PC-3 (cell line): ENCODE data around the gene C9. TPM values are rescaled to one million over a fixed set of nuclear protein-coding genes. Genes with fewer than 3 reads are reported as not detected.
"Not testable (repeated sequence)": the region's sequence is repeated elsewhere in the genome, so short reads cannot be mapped to it uniquely, and the experiment has no call there.

ENCODE experiments used
- ATAC-seq: fragments of 200-7000 bp; cut with Tn5 transposase; 2 replicates; pipeline ENCODE4 v1.9.1; 2020; ENCODE audit warnings: mild to moderate bottlenecking, moderate library complexity
- BruUV-seq: library from RNA; stranded (reverse); fragments of 400-500 nt; replicated peaks from 2 replicates; lab custom pipeline; 2021; lab: Mats Ljungman, UMichigan
- CTCF ChIA-PET: fragments of 300-600 bp; sonication (Branson Sonifier 250); formaldehyde crosslinking; loops from one replicate; lab custom pipeline; 2022; ENCODE audit warnings: antibody characterized with exemption; lab: Charles Lee
- POLR2A ChIA-PET: fragments of 300-600 bp; sonication (Branson Sonifier 250); formaldehyde crosslinking; loops from one replicate; lab custom pipeline; 2022; ENCODE audit warnings: antibody characterized with exemption; ENCODE audit not compliant: unreplicated experiment; lab: Charles Lee
- DNase-seq: peaks from one replicate; pipeline ENCODE4 v3.0.0-alpha.2; 2015
- H2AFZ ChIP-seq: fragments of 300-600 bp; sonication (generic); 2 replicates; pipeline ENCODE4 v1.6.0; 2016; ENCODE audit warnings: antibody characterized with exemption, low read length
- H3F3A ChIP-seq: fragments of 300-600 bp; sonication (generic); one replicate; pipeline ENCODE4 v1.6.0; 2017; ENCODE audit warnings: antibody characterized with exemption, low read length, control low read depth, mild to moderate bottlenecking; ENCODE audit not compliant: unreplicated experiment
- H3K27ac ChIP-seq: fragments of 300-600 bp; sonication (generic); 2 replicates; pipeline ENCODE4 v1.5.1; 2016; ENCODE audit warnings: mild to moderate bottlenecking, low read length
- H3K27me3 ChIP-seq: fragments of 300-600 bp; sonication (generic); 2 replicates; pipeline ENCODE4 v1.6.1; 2016; ENCODE audit warnings: low read length, mixed read lengths
- H3K36me3 ChIP-seq: fragments of 300-600 bp; sonication (generic); 2 replicates; pipeline ENCODE4 v1.6.1; 2016; ENCODE audit warnings: low read depth, mixed run types, low read length, mixed read lengths
- H3K4me1 ChIP-seq: fragments of 300-600 bp; sonication (generic); 2 replicates; pipeline ENCODE4 v1.5.1; 2016; ENCODE audit warnings: low read length; ENCODE audit not compliant: insufficient read depth
- H3K4me2 ChIP-seq: fragments of 300-600 bp; sonication (generic); 2 replicates; pipeline ENCODE4 v1.6.0; 2016; ENCODE audit warnings: low read length
- H3K4me3 ChIP-seq: fragments of 300-600 bp; sonication (generic); 2 replicates; pipeline ENCODE4 v1.5.1; 2016; ENCODE audit warnings: mild to moderate bottlenecking, low read length, mixed read lengths
- H3K79me2 ChIP-seq: fragments of 300-600 bp; sonication (generic); 2 replicates; pipeline ENCODE4 v1.6.1; 2017; ENCODE audit warnings: low read length, mixed read lengths
- H3K9ac ChIP-seq: fragments of 300-600 bp; sonication (generic); 2 replicates; pipeline ENCODE4 v1.6.0; 2016; ENCODE audit warnings: mild to moderate bottlenecking, low read length
- H3K9me2 ChIP-seq: fragments of 300-600 bp; sonication (generic); replicated peaks from 2 replicates; pipeline ENCODE4 v1.6.1; 2016; ENCODE audit warnings: mixed run types, low read length, mixed read lengths
- H3K9me3 ChIP-seq: fragments of 300-600 bp; sonication (generic); 2 replicates; pipeline ENCODE4 v1.6.1; 2016; ENCODE audit warnings: low read length, mixed read lengths
- H4K20me1 ChIP-seq: fragments of 300-600 bp; sonication (generic); 2 replicates; pipeline ENCODE4 v1.6.1; 2016; ENCODE audit warnings: low read length, mixed read lengths
- EZH2 ChIP-seq: fragments of 300-600 bp; sonication (generic); IDR thresholded peaks from one replicate; pipeline ENCODE4 v1.6.1; 2017; ENCODE audit warnings: antibody characterized with exemption, mild to moderate bottlenecking, low read length; ENCODE audit not compliant: unreplicated experiment
- EZH2phosphoT487 ChIP-seq: fragments of 300-600 bp; sonication (generic); IDR thresholded peaks from 2 replicates; pipeline ENCODE4 v1.6.1; 2018; ENCODE audit warnings: mild to moderate bottlenecking, antibody characterized with exemption, low read length, borderline replicate concordance
- intact Hi-C: fragments of 100-400 bp; cut with micrococcal nuclease; formaldehyde crosslinking; loops from 2 replicates; pipeline ENCODE4 v1.9.0; 2023
- total RNA-seq: library from RNA; depleted of rRNA; stranded (reverse); fragments of >200 nt; gene quantifications from 2 replicates; pipeline ENCODE4 v1.2.3, GENCODE V29; 2014
- TF ChIP-seq, protein P1 (sequence below): fragments of 300-600 bp; sonication (generic); conservative IDR thresholded peaks from 2 replicates; pipeline ENCODE4 v1.5.1; 2017; ENCODE audit warnings: antibody characterized with exemption, low read depth, mild to moderate bottlenecking, low read length

C9 gene
- total RNA-seq, 1 experiment from 2014 or later: not detected

DNA sequence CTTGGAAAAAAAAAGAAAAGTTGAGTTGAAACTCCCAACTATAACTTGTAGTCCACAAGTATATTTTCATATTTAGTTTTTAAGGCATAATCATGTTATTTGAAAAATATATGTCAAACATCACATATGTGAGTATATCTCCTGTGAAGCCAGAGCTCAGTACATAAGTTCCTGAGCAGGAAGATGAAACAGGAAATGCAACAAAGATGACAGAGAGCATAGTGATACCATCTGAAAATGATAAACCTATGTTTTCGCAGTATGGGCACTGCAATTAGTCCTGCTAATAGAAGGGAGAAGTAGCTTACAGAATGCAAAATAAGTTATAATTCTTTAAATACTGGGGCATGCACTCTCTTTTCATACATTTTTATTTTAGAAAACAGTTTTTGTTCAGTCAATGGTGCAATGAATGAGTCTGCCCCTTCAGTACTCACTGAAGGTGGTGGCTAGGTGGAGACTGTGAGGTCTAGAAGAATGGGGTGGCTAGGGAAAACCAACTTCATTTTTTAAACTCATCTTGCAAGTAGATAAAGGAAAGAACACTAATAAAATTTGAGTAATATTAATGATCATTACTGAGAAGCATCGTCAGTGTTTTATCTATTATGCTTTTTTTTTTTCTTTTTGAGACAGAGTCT is 90.9 kb downstream of the C9 start:
- no peaks in the 10 kb centered on the region for H3K79me2 ChIP-seq
- TF ChIP-seq, protein P1, sequence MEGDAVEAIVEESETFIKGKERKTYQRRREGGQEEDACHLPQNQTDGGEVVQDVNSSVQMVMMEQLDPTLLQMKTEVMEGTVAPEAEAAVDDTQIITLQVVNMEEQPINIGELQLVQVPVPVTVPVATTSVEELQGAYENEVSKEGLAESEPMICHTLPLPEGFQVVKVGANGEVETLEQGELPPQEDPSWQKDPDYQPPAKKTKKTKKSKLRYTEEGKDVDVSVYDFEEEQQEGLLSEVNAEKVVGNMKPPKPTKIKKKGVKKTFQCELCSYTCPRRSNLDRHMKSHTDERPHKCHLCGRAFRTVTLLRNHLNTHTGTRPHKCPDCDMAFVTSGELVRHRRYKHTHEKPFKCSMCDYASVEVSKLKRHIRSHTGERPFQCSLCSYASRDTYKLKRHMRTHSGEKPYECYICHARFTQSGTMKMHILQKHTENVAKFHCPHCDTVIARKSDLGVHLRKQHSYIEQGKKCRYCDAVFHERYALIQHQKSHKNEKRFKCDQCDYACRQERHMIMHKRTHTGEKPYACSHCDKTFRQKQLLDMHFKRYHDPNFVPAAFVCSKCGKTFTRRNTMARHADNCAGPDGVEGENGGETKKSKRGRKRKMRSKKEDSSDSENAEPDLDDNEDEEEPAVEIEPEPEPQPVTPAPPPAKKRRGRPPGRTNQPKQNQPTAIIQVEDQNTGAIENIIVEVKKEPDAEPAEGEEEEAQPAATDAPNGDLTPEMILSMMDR: no peak
- no peaks in the 10 kb centered on the region for H3K36me3 ChIP-seq
- no peaks in the 10 kb centered on the region for H3K9me3 ChIP-seq
- intact Hi-C loops: no loop called here
- ATAC-seq (no peak), DNase-seq (no peak)
- H3K27me3 ChIP-seq: no peaks in the 10 kb centered on the region
- no peak overlapping the region for H3K4me3 ChIP-seq
- H2AFZ ChIP-seq: no peak overlapping the region
- BruUV-seq: no TSS peak
- no peaks in the 10 kb centered on the region for H3F3A ChIP-seq
- no peak overlapping the region for H3K4me2 ChIP-seq
- H3K27ac ChIP-seq: no peak overlapping the region
- no peaks in the 10 kb centered on the region for H3K9me2 ChIP-seq
- no peak overlapping the region for H3K9ac ChIP-seq
- ChIA-PET POLR2A (interaction anchor here (0.6 kb wide), 1 partner anchor 82 kb away, joined by 4 read pairs; no protein-coding TSS in a partner anchor), CTCF (no interaction called here)
- no peaks in the 10 kb centered on the region for H4K20me1 ChIP-seq
- H3K4me1 ChIP-seq: no peaks in the 10 kb centered on the region

DNA sequence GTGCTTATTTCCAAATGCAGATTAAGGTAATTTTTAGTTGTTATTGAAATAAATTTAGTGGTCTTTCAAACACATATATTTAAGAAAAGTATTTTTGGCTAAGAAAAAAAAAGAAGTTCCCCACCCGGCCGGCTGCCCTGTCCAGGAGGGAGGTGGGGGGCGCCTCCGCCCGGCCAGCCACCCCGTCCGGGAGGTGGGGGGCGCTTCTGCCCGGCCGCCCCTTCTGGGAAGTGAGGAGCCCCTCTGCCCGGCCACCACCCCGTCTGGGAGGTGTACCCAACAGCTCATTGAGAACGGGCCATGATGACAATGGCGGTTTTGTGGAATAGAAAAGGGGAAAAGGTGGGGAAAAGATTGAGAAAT is 91.4 kb downstream of the C9 start:
- POLR2A ChIA-PET, H2AFZ ChIP-seq, H3K4me1 ChIP-seq, H3K27me3 ChIP-seq, H3K36me3 ChIP-seq, H4K20me1 ChIP-seq, H3K9me2 ChIP-seq, BruUV-seq, DNase-seq, H3K79me2 ChIP-seq, H3K9ac ChIP-seq, CTCF ChIA-PET, H3K9me3 ChIP-seq, H3K4me3 ChIP-seq, intact Hi-C loops, H3F3A ChIP-seq, ATAC-seq, H3K4me2 ChIP-seq, H3K27ac ChIP-seq: not testable (repeated sequence)

DNA sequence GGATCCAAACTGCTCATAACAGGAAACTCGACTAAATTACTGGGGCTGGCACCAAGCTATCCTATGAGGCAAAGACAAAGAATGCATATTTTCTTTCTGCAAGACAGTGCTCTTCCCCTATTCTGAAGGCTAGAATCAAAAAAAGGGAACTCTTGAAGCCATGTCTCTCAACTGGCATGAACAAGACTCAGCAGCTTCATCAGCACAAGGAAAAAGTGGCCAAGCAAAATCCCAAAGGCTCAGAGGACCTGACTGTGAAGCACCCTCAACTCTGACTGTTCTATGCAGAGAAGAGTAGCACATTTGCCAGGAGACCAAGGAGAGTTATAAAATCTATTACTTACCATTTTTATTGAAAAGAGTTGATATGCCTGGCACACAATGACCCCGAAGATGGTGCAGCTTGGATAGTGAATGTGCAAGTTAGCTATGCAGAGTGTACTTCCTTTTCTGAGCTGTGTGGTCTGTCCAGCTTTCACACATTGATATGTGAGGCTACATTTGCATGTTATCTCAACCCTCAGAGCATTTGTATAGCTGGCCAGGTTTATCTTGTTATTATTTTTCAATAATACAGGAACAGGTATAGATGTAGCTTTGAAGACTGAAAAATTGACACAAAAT is 94.0 kb downstream of the C9 start:
- H4K20me1 ChIP-seq: no peaks in the 10 kb centered on the region
- ChIA-PET POLR2A (interaction anchor here (0.6 to 0.7 kb wide), 2 partner anchors 197 to 199 kb away, joined by 3 read pairs; no protein-coding TSS in a partner anchor), CTCF (no interaction called here)
- peaks cover 7% of the 10 kb centered on the region; the same call in 1 of the 2 replicates for H3K4me1 ChIP-seq
- BruUV-seq: no TSS peak
- DNase-seq (no peak), ATAC-seq (no peak)
- no peaks in the 10 kb centered on the region for H3K27me3 ChIP-seq
- H3K4me2 ChIP-seq: no peak overlapping the region
- no peaks in the 10 kb centered on the region for H3K9me2 ChIP-seq
- H2AFZ ChIP-seq: 0 out of 2 replicates have a peak overlapping the region, but pooled peaks have one; percentile 15
- H3K9me3 ChIP-seq: no peaks in the 10 kb centered on the region
- H3K4me3 ChIP-seq: no peak overlapping the region
- H3K36me3 ChIP-seq: no peaks in the 10 kb centered on the region
- TF ChIP-seq, protein P1: no peak
- TF ChIP-seq EZH2: no peak
- TF ChIP-seq EZH2phosphoT487: no peak
- no peak overlapping the region for H3K9ac ChIP-seq
- intact Hi-C loops: no loop called here
- no peaks in the 10 kb centered on the region for H3K79me2 ChIP-seq
- no peaks in the 10 kb centered on the region for H3F3A ChIP-seq
- no peak overlapping the region for H3K27ac ChIP-seq
